ENCODE data around the gene ANGPT4.

ANGPT4 gene

GRCh38 chr20:873875-874607 lies 42.1 kb downstream of the ANGPT4 start:
- H3K4me2 ChIP-seq (ENCODE audit: low read length), result peak overlapping the region; percentile 13; the same call in 1 of the 2 replicates
- no peaks in the 10 kb centered on the region; the same call in 1 of the 2 replicates for H4K20me1 ChIP-seq (ENCODE audit: insufficient read depth, low read length)
- no peak overlapping the region for H2AFZ ChIP-seq (ENCODE audit: low read depth, low read length)
- H3K4me1 ChIP-seq (ENCODE audit: low read length), result peaks cover 7% of the 10 kb centered on the region
- H3K27ac ChIP-seq (ENCODE audit: low read length), result no peak overlapping the region
- no peak overlapping the region for H3K4me3 ChIP-seq (ENCODE audit: low read length)
- peaks cover 30% of the 10 kb centered on the region for H3K27me3 ChIP-seq (ENCODE audit: low read depth, low read length)
- no peaks in the 10 kb centered on the region for H3K79me2 ChIP-seq (ENCODE audit: low read length)
- no peaks in the 10 kb centered on the region for H3K9me3 ChIP-seq (ENCODE audit: insufficient read depth, low read length)
- no peak for TF ChIP-seq EZH2phosphoT487 (IDR thresholded peaks at IDR 0.05; ENCODE audit: low read depth)
- no peak for TF ChIP-seq CTCF (IDR thresholded peaks at IDR 0.05; ENCODE audit: low read depth, low read length)
- no peaks in the 10 kb centered on the region for H3K36me3 ChIP-seq (replicated peaks; ENCODE audit: low read depth, low read length)
- no peak overlapping the region for H3K9ac ChIP-seq (ENCODE audit: low read length)

GRCh38 chr20:872855-873520 lies 43.1 kb downstream of the ANGPT4 start:
- Histone ChIP-seq H3K9ac (ENCODE audit: low read length) (no peak overlapping the region), H3K4me2 (ENCODE audit: low read length) (no peak overlapping the region), H2AFZ (ENCODE audit: low read depth, low read length) (no peak overlapping the region), H3K79me2 (ENCODE audit: low read length) (no peaks in the 10 kb centered on the region), H3K4me3 (ENCODE audit: low read length) (no peak overlapping the region), H3K27ac (ENCODE audit: low read length) (no peak overlapping the region), H4K20me1 (ENCODE audit: insufficient read depth, low read length) (no peaks in the 10 kb centered on the region; the same call in 1 of the 2 replicates), H3K27me3 (ENCODE audit: low read depth, low read length) (peaks cover 30% of the 10 kb centered on the region), H3K4me1 (ENCODE audit: low read length) (peaks cover 7% of the 10 kb centered on the region), H3K36me3 (replicated peaks; ENCODE audit: low read depth, low read length) (no peaks in the 10 kb centered on the region), H3K9me3 (ENCODE audit: insufficient read depth, low read length) (no peaks in the 10 kb centered on the region)
- TF ChIP-seq EZH2phosphoT487 (IDR thresholded peaks at IDR 0.05; ENCODE audit: low read depth), result no peak
- no peak for TF ChIP-seq CTCF (IDR thresholded peaks at IDR 0.05; ENCODE audit: low read depth, low read length)

GRCh38 chr20:871948-872347 lies 44.2 kb downstream of the ANGPT4 start:
- Histone ChIP-seq H3K27ac (ENCODE audit: low read length) (no peak overlapping the region), H3K27me3 (ENCODE audit: low read depth, low read length) (peaks cover 25% of the 10 kb centered on the region), H3K4me2 (ENCODE audit: low read length) (no peak overlapping the region), H3K4me1 (ENCODE audit: low read length) (peaks cover 7% of the 10 kb centered on the region), H3K9ac (ENCODE audit: low read length) (no peak overlapping the region), H4K20me1 (ENCODE audit: insufficient read depth, low read length) (no peaks in the 10 kb centered on the region), H2AFZ (ENCODE audit: low read depth, low read length) (no peak overlapping the region), H3K36me3 (replicated peaks; ENCODE audit: low read depth, low read length) (no peaks in the 10 kb centered on the region), H3K9me3 (ENCODE audit: insufficient read depth, low read length) (no peaks in the 10 kb centered on the region), H3K79me2 (ENCODE audit: low read length) (no peaks in the 10 kb centered on the region), H3K4me3 (ENCODE audit: low read length) (no peak overlapping the region)
- no peak for TF ChIP-seq CTCF (IDR thresholded peaks at IDR 0.05; ENCODE audit: low read depth, low read length)
- TF ChIP-seq EZH2phosphoT487 (IDR thresholded peaks at IDR 0.05; ENCODE audit: low read depth), result no peak

GRCh38 chr20:871436-871835 lies 44.7 kb downstream of the ANGPT4 start:
- TF ChIP-seq CTCF (IDR thresholded peaks at IDR 0.05; ENCODE audit: low read depth, low read length), result no peak
- no peak for TF ChIP-seq EZH2phosphoT487 (IDR thresholded peaks at IDR 0.05; ENCODE audit: low read depth)

More at GRCh38 chr20:871436-871835, 44.7 kb downstream of the ANGPT4 start:
- Histone ChIP-seq H3K4me2 (ENCODE audit: low read length) (no peak overlapping the region), H3K36me3 (replicated peaks; ENCODE audit: low read depth, low read length) (no peaks in the 10 kb centered on the region), H3K27me3 (ENCODE audit: low read depth, low read length) (peaks cover 26% of the 10 kb centered on the region), H3K79me2 (ENCODE audit: low read length) (no peaks in the 10 kb centered on the region), H3K27ac (ENCODE audit: low read length) (no peak overlapping the region), H2AFZ (ENCODE audit: low read depth, low read length) (no peak overlapping the region), H3K9me3 (ENCODE audit: insufficient read depth, low read length) (no peaks in the 10 kb centered on the region), H3K4me3 (ENCODE audit: low read length) (no peak overlapping the region), H4K20me1 (ENCODE audit: insufficient read depth, low read length) (no peaks in the 10 kb centered on the region), H3K4me1 (ENCODE audit: low read length) (peaks cover 7% of the 10 kb centered on the region), H3K9ac (ENCODE audit: low read length) (no peak overlapping the region)
